Stimulated activated CD8-positive, alpha-beta memory T cell treated with anti-CD3 and anti-CD28 coated beads, Interleukin-7, amount 100 ng/mL, for 48 hours (primary cell): ENCODE data around the gene AGRN.
"Not testable (repeated sequence)": the region's sequence is repeated elsewhere in the genome, so short reads cannot be mapped to it uniquely, and the experiment has no call there.

Source experiments
- DNase-seq, 2 donors: peaks; one replicate each; pipeline ENCODE4 v3.0.0-alpha.2; 2020; ENCODE audit warnings: low read depth in 1 of 2; ENCODE audit errors: extremely low read depth in 1 of 2

The AGRN gene

DNA sequence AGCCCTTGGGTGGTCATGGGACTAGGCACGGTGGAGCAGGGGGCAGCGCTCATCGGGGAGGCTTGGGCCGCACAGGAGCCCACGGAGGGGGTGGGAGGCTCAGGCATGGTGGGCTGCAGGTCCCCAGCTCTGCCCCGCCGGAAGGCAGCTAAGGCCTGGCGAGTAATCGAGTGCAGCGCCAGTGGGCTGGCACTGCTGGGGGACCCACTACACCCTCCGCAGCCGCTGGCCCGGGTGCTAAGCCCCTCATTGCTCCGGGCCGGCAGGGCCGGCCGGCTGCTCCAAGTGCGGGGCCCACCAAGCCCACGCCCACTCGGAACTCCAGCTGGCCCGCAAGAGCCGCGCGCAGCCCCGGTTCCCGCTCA is 1.6 kb upstream of the AGRN start:
- not testable (repeated sequence) for DNase-seq

DNA sequence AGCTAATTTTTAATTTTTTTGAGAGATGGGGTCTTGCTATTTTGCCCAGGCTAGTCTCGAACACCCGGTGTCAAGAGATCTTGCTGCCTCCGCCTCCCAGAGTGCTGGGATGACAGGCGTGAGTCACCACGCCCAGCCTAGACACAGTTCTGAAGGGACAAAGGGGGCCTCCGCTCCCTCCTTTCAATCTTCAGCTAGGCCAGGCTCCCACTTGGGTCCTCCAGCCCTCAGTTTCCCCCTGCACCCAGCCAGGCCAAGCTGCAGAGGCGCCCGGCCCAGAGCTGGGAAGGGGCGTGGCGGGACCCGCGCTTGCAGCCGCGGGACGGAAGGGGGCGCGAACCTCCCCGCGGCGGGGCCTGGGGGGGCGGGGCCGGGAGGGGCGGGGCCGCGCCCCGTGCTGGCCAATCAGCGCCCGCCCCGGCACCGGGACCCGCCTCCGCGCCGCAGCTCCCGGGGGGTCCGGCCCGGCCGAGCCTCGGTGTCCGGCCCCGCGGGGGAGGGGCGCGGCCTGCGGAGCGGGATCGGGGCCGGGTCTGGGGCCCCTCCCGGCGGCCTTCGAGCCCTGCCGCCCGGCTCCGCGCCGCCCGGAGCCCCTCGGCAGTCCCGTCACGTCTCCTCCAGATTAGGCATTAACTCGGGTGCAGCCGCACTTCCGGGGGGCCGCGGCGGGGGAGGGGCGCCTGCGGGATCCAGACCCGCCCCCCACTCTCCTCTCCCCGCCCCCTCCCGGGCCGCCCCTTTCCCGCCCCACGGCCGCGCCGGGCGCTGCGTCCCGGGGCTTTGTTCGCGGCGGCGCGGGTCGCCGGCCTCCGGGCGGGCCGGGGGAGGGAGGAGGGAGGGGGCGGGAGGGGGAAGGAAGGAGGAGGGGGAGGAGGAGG is 559 bp upstream of the AGRN start:
- DNase-seq, result peak in 1 of 2 donors; percentile 69

DNA sequence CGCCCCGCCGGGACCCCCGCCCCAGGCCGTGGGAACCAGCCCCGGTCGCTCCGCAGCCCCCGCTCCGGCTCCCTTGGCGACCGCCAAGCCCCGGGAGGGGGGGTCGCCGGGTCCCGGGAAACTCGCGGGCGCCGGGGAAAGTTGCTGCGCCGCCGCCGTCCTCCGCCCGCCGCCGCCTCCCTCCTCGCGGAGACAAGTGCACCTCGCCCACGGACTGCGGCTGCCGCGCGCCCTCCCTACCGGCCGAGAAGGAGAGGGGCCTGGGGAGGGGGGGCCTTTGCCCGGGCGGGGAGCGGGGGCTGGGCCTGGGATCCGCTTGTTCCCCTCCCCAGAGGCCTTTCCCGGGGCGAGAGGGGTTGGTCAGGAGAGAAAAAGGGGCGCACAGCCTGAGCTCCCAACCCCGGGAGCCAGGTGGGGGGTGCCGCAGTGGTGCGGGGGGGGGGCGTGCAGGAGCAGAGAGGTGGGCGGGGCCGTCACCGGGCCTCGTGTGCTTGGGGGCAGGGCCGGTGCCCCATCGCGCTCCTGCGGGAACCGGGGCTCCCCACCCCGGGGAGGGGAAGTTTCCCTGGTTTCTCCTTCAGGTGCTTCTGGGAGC is 592 bp downstream of the AGRN start:
- DNase-seq, result no peak

DNA sequence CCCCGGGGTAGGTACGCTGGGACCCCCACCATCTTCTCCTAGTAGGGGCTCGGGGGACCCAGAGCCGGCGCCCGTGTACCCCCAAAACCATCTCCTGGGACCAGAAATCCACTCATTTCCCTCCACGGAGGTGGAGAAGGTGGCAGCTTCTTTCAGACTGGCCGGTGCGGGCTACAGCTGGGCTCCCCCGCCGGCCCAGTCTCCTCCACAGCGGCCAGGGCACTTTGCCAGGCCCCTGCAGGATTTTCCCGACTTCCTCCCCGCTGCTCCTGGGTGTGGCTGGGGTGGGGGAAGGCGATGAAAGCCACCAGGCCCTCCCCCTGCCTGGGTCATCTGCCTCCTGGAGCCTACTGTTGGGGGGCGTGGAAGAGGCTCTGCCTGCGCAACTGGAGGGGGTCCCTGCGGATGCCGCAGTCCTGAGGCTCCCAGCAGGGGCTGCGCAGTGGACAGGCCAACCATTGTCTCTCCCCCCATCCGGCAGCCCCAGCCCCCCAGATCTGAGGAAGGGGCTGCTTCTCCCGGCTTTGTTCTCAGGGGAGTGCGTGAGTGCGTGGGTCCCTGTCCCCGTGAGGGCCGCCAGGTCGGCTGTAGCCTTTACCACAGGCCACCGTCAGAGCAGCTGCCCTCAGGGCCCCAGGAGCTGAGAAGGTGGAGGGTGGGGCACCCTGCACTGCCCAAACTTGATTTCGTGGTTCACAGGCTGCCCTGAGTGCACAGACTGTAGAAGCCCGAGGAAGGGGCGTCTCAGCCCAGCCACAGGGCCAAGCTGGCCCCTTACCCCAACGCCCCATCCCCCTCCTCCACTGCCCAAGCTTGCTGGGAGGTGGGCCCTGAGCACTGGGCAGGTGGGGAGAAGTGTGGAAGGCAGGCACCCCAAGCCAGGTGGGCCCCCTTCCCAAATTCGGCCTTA is 1.3 kb downstream of the AGRN start:
- no peak for DNase-seq

DNA sequence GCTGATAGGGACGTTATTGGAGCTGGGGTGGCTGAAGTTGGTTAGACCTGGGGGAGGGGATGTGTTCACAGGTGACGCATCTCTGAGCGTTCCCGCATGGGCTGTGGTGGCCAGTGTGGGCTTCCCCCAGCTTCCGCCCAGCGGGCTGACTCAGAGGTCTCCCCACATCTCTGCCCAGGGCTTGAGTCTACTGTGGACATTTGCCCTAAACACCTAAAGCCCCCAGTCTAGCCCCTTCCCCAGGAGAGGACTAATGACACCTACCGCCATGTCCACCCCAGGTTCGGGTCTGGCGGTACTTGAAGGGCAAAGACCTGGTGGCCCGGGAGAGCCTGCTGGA is 2.0 kb downstream of the AGRN start:
- no peak for DNase-seq

DNA sequence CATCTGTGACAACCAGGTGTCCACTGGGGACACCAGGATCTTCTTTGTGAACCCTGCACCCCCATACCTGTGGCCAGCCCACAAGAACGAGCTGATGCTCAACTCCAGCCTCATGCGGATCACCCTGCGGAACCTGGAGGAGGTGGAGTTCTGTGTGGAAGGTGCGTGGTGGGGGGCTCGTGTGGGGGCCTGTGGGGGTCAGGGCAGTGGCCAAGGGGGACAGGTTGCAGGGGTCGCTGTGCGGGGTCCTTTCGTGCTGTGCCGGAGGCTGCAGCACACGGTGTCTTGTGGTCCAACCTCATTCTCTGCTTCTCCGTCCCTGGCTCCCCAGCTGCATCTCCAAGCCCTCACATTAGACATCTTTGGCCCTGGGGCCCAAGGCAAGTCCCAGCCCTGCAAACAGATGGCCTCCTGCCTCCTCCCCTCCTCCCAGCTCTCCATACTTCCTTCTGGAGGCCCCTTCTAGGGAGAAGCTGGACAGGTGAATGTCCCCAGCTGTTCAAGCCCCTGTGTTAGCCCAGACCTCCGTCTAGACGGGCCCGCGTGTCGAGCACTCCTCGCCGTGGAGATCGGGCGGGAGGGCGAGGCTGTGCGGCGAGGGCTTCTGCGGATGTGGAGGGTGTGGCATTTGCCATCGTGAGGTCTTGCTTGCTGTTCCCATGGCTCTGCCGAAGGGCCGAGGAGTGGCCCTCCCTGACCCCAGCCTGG is 2.5 kb downstream of the AGRN start:
- DNase-seq, result no peak

DNA sequence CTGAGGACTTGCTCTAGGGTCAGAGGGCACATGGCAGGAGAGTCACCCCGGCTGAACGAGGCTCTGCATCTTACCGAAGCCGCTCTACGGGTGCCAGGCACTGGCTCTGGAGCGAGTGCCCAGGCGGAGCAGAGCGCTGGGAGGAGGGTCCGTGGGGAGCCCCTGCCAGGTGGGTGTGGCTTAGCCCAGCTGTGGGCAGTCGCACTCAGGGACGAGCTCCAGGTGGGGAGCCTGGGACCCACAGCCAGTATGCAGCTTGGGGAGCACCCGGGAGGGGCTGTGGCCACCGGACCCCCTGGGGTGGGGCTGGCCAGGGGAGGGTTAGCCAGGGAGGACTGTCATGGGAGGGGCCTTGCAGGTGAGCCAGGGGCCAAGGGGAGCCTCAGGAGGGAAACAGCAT is 3.8 kb downstream of the AGRN start:
- no peak for DNase-seq

DNA sequence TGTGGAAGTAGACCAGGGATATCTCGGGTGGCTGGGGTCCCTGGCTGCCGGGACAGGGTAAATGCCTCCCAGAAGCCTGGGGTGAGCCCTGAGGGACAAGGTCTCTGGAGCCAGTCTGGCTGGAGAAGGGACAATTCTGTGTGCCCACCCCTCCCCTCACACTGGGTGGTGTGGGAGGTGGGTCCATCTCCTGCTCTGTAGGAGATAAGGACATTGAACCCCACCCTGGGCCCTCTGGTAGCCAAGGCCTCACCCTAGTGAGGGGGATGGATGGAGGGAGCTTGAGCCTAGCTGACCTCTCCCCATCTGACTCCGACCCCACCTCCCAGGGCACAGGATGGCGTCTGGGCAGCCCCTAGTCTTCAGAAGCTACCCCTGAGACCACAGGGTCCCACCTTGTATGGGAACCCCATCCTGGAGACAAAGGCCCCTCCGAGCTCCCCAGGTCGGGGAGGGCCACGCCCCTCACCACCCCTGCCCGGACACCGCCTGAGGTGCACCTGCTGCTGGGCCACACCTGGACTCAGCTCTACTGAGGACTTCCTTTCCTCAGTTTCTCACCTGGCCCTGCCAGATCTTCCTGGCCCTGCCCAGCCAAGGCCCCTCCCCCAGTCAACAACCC is 4.3 kb downstream of the AGRN start:
- DNase-seq, result no peak

DNA sequence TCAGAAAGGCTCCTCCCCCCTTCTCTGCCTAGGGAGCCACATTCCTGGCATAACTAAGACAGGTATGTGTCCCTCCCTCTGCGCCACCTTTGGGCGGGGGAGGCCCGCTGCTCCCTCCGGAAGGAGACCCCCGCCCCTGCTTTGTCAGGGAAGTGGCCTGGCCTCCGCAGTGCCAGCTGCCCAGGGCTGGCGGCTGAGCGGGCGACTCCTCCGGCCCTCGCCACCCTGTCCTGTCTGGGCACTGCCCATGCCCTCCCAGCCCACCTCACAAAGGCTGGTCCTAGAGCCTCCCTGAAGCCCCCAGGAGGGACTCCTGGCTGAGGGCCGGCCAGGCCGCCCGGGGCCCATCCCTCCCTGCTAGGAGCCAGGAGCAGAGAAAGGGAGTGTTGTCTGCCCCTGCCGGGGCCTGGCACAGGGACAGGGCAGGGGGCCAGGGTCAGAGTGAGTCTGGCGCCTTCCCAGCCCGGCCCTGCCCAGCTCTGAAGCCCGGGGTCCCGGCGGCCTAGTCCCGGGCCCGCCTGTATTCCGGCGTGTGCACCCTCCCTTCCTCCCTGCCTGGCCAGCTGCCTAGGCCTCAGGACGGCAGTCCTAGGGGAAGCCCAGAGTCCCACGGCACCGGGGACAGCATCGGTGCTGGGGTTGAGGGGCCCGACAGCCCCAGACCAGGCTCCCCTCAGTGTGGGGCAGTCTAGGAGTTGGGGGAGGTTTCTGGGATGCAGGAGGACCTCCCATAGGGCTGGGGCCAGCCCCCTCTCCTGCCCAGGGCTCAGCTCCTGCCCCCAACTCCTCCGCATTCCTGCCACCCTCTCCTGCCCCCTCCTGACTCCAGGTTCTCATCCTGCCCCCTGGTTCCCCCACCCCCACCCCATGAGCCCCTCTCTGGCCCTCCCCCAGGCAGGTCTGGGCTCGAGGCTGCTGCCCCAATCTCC is 5.1 kb downstream of the AGRN start:
- no peak for DNase-seq

DNA sequence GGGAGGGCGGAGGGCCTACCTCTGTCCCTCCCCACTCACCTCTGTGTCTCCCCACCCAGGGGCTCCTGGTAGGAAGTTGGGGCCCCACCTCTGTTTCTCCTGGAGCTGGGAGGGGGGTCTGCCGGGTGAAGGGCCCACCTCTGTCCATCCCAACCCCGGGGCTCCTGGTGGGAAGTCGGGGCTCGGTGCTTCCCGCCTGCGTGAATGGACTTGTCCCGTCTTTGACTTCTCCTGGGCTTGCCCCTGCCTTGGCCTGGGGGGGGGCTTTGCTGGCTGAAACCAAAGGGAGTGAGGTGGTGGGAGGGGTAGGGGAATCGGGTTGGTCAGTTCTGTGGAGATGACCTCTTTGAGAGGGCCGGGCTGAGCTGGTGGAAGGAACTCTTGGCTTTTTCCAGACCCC is 5.8 kb downstream of the AGRN start:
- DNase-seq, result no peak

DNA sequence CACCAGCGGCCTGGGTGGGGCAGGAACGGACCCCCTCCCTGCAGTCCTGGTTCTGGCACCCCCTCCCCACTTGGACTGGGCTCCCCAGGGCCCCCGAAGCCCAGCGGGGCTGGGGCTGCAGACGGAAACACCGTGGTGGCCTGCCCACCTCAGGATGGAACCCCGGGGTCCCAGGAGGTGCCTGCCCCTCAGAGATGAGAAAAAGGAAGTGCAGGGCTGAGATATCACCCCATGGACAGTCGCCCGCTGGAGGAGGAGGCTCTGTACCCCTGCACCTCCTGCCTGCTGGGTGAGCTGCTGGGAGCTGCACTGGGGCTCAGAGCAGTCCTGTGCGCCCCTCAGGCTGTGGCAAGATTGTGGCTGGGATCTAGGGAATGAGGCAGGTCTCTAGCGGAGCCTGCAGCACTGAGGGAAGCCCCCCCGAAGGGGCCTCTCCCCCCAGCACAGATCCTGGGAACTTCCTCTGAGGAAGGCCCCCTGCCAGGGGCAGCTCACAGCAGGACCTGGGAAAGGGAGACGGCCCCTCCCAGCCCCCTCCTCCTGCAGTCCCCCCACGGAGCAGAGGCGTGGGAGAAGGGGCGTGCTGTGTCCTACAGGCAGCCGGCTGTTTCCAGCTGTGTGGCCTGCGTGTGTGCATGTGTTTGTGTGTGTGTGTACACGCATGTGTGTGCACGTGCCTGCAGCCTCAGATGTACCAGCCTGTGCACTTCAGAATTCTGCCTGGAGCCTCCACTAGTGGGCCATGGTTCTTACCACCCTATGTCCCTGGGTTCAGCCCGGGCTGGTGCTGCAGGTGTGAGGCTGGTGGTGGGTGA is 6.9 kb downstream of the AGRN start:
- no peak for DNase-seq

DNA sequence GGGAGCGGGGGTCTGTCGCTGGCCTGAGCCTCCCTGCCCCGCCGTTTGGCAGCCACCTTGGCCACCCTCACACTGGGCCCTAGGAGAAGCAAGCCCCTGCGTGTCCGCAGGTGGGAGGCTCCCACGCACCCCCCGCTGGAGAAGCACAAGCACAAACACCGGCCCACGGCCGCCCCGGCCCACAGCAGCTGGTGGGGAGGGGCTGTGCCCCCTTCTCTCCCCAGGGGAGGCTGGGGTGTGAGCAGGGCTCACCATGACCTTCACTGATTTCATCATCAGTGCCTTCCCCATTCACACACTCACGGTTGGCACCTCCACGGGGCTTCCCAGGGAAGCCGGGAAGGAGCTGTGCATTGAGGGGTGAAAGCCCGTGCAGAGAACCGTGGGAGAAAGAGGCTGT is 7.9 kb downstream of the AGRN start:
- DNase-seq, result no peak

DNA sequence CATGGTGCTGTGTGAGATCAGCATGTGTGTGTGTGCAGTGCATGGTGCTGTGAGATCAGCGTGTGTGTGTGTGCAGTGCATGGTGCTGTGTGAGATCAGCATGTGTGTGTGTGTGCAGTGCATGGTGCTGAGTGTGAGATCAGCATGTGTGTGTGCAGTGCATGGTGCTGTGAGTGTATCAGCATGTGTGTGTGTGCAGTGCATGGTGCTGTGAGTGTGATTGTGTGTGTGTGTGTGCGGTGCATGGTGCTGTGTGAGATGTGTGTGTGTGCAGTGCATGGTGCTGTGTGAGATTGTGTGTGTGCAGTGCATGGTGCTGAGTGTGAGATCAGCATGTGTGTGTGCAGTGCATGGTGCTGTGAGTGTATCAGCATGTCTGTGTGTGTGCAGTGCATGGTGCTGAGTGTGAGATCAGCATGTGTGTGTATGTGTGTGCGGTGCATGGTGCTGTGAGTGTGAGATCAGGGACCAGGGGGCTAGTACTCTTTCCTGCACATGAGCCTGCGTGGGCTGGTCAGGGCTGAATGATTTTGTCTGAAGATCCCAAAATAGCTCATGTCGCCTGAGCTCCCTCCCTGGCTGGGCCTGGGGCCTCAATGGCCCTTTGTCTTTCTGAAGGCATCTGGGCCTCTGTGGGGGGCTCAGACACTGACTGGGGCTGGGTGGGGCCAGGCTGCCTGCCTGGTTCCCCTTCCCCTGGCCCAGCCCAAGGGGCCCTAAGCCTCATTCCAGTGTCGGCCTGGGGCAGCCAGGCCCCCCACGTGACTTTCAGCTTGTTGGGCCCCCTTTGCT is 11.1 kb downstream of the AGRN start:
- DNase-seq, result not testable (repeated sequence)

DNA sequence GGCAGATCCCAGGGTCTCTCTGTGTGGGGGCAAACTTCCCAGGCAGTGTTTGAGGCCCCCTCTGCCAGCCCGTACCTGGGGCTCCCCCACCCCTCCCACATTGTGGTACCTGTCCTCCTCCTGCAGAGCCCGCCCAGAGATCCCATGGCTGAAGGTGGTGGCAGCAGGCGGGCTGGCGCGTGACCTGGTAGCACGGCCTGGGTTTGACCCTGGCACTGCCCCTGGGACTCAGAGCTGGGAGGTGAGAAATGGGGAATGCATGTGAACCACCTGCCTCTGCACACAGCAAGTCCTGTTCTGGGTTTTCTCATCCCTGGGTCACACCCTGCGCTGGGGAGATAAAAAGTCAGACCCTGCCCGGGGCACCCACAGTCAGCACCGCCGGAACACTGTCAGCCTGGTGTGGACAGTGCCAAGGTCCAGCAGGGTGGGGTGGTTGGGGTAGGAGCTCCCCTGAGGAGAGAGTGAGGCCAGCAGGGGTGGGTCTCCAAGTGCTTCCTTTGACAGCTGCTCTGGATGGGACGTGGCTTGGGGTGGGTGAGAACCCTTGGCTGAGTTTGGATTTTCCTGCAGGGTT is 11.8 kb downstream of the AGRN start:
- DNase-seq, result no peak

DNA sequence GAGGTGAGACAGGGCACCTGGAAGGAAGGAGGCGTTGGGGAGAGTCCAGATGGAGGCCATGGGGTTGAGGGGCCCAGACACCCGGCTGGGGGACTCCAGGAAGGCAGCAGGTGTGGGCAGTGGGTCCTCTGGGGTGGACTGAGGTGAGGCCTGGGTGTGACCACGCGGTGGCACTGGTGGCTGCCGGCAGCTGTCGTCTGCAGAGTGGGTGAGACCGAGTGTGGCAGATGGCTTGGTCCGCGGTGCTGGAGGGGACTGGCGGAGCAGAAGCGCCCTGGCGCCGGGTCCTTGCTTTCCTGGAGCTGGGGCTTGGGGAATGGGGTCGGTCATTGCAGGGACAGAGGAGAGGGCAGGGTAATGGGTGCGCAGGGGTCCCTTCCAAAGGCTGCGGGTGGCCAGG is 12.5 kb downstream of the AGRN start:
- no peak for DNase-seq

DNA sequence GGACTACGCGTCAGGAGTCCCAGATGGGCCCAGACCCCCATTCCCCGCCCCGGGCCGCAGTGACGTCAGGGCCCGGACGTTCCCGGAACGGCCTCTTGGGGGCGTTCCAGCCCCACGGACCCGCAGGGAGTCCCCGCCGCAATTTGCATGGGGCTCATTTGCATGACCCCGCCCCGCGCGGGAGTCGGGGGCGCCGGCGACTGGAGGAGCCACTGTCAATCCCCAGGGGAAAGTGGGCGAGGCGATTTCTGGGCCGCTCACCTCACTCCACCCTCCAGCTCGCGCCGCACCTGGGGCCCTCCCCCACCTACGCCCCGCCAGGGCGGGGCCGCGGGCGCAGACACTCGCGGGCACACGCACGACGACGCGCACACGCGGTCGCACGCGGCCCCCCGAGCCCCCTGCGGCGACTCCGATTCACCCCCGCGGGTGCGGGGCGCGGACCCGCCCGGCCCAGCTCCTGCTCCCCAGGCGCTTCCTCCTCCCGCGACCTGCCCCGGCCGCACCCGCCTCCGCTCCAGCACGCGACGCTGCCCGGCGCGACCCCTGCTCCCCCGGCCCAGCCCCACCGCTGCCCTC is 13.2 kb downstream of the AGRN start:
- peak; percentile 87 to 89 for DNase-seq

DNA sequence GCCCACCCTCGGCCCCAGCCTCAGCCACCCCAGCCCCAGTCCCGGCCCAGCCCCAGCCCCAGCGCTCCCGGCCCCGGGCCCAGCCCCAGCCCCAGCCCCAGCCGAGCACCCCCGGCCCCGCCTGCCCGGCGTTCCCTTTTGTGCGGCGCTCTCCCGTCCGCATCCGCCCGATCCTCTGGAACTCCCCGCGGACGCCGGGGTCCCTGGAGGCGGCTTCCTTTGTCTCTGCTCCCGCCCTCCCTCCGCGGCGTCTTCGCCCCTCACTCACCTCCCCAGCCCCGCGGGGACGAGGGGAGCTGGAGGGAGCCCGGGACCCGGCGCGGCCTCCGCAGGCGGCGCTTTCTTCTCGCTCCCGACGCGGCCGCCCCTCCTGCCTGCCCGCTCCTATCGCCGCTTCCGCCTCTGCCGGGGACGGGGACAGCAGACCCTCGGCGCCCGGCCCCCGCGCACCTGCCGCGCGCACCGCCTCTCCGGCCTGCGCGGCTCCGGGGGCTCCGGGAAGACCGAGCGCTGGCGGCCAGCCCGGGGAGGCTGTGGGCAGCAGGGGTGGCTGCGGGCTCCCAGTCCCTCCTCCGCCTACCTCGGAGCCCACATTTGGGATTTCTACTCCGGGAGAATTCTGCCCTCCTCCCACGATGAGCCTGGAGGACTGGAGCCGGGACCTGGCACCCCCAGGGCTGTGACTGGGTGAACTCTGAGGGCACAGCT is 14.0 kb downstream of the AGRN start:
- DNase-seq, result no peak
